DMS153 (cell line): ENCODE data around the gene RAB3GAP1.
A peak's percentile ranks its signal among the peaks of the same experiment; 100 is the strongest.

Experiments
- DNase-seq: peaks from one replicate; lab custom pipeline; 2025; lab: John Stamatoyannopoulos, UW

Gene RAB3GAP1

DNA sequence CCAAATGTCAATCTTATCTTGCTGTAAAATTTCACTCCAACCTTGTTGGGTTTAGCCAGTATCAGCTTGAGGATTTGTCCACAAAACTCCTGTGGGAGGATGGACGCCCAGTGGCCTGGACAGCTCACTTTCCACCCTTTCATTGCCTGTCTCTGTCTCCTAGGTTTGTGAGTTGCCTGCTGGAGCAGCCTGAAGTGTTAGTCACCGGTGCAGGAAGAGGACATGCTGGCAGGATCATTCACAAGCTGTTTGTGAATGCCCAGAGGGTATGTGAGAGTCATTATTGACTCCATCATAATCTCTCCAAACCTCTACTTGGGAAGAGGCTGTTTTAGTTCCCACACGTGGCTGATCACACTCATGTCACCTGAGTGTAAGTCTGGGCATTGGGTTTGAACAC, 112.3 kb downstream of the RAB3GAP1 start:
- DNase-seq: no peak

DNA sequence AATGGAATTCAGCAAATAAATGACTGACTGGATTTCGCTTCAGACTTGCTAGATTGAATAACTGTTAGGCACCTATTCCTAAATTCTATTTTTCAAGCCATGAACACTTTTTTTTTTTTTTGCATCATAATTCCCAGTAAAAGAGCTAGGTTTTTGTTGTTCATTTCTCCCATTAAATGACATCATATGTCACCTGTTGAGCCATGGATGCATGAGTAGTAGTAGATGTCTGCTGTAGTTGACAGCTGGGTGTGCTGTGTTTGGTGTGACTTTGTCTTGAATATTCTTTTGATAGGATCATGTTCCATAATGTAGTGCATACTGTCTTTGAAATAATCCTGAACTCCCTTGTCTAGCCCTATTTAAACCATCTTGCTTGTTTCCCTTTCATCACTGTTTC, 115.2 kb downstream of the RAB3GAP1 start:
- DNase-seq: no peak

DNA sequence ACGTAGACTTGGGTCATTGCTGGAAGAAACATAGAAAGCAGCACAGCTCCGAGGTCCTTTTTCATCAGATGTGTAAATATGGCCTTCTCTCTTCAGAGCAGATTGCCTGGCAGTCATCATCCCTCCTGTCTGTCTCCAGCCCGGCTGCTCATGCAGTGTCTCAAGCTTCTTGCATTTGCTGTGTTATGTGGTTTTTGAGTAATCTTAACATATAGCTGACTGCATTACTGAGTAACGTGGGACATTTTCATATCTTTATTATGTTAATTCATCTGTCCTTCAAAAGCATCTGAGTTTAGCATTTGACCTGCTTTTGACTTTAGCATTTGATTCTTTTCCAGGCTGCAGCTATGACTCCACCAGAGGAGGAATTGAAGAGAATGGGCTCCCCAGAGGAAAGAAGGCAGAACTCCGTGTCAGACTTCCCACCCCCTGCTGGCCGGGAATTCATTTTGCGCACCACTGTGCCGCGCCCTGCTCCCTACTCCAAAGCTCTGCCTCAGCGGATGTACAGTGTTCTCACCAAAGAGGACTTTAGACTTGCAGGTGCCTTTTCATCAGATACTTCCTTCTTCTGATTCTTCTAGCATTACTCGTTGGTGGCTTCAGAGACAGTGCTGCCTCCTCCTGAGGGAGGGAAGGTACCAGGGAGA, 116.2 kb downstream of the RAB3GAP1 start:
- DNase-seq: no peak

DNA sequence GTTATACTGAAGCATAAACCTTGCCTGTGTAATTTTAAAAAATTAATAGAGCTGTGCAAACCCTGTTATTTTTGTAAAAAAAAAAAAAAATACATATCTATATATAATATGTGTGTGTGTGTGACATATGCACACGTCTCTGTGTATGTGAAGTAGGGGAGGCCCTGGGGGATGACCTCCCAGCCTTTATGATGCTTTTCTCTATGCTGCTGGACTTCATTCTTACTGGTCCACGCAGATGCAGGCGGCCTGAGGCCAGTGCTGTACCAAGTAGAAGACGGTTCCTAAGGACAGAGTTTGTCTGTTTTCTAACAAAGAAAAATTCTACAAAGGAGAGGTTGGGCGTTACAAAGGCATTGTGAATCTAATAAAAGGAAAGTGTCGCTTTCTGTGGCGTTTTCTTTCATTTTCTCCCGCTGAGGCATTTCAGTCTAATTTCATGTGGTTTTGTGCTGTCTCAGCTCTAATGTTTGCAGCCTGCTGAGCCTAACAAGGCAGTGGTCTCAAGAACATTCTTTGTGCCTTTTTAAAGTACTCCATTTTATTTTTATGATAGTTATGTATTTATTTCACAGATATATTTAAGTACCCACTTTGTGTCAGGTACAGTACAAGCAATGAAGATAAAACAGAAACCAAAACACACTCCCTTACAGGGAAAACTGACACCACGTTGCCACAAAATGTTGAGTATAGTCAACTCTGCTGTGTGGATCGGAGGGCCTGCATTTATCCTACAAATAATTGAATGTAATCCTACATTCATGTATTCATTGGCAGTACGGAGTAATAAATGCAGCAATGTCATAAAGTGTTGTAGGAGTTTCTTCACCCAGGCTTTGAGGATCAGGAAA, 118.0 kb downstream of the RAB3GAP1 start:
- DNase-seq: no peak

DNA sequence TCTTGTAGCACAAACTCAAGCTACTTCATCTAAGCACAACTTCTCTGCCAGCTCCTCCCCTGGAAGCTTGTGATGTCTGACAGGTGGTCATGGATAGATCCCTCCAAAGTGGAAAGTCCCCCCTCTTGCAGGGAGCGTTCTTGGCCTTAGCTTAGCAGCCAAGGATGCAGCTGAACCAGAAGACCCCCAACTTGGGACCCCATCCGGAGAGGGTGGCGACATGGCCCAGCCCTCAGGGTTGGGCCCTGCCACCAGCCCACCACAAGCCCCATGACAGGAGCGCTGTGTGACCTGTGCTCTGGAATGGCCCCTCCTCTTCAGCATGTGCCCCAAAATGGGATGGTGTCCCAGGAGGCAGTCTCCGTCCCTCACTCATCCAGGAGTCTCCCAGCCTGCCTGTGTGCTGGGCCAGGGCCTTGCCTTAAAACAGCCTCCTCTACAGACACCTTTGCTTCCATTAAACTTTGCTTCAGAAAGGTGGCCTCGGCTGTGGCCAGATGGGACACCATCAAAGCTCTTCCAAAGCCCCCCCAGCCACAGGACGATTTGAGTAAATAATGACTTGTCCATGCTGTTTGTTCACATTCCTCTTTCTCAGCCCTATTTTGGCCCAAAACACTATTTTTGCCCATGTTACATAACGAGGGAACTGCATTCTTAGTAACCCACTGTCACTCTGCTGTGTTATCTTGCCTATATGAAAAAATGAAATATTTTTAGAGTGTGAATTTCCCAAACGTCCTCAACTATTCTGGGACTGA, 122.1 kb downstream of the RAB3GAP1 start:
- no peak for DNase-seq

DNA sequence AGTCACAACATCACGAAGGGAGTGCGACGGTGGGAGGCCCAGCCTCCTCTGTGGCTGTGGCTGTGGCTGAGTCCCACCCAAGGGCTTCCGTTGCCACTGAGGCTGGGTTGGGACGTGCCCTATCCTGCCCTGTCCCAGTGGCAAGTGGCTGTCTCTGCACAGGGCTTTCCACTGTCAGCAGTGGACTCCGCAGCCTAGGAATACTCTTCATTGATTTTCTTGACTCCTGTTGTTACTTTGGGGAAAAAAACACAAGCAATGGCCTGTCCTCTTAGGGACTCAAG, 122.7 kb downstream of the RAB3GAP1 start:
- DNase-seq: no peak

DNA sequence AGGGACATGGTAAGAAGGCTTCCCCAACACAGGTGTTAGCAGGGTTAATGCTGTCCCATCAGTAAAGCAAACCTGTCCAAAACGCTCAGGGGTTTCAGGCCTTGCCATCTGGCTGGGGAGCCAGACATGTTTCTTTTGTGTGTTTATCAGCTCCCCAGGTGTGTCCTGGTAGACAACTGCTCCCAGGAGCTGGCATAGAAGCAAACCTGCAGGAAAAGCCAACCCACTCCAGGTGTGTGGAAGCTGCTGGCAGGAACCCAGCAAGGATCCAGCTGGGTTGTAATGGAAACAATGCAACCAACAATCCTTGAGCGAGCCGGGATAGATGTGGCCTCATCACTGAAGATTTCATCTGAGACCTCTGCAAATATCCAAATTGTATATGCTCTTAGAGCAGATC, 123.1 kb downstream of the RAB3GAP1 start:
- peak; percentile 37 for DNase-seq

DNA sequence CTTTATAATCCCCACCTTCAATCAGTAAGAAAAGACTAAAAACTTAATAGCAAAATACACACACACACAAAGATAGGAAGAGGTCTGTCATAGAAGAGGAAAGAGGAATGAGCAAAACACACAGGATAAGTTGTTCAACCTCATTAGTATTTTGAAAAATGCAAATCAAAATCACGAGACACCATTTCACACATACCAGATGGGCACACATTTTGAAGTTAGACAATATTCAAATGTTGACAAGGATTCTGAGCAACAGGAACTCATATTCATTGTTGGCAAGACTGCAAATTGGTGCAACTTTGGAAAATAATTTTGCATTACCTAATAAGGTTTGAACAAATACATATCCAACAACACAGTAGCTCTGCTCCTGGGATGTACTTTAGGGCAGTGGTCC, 127.6 kb downstream of the RAB3GAP1 start:
- no peak for DNase-seq

DNA sequence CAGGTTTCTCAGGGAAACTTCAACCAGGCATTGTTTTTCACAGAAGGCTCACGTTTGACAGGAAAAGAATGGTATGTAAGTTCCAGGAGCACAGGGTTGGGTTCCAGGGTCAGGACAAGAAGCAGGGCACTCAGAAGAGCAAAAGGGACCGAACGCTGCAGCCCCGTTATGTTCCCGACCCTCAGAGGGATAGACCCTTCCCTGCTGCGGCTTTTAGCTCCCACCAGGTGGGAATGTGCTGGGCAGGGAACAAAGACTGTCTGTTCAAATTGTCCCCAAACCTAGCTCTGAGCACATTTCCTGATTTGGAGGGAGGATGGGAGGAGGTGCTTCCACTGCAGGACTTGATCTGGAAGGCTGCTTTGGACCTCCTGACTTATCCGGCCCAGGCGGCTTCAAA, 130.1 kb downstream of the RAB3GAP1 start:
- no peak for DNase-seq

DNA sequence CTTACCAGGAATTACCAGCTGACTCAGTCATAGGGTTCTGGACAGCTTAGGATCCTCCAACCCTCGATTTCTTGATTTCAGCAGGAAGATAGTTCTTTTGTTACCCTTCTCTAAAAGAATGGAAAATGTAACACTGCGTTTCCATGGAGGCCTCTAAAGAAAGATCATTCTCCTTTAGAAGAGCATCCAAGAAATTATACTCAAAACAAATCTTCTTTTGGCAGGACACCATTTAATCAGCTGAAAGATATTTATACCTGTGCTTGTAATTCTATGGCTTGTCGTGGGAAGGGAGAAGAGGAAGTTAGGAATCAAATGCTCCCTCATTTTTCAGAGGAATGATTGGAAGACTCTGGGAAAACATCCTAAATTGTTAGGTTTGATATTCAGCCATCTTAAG, 130.5 kb downstream of the RAB3GAP1 start:
- DNase-seq: no peak

DNA sequence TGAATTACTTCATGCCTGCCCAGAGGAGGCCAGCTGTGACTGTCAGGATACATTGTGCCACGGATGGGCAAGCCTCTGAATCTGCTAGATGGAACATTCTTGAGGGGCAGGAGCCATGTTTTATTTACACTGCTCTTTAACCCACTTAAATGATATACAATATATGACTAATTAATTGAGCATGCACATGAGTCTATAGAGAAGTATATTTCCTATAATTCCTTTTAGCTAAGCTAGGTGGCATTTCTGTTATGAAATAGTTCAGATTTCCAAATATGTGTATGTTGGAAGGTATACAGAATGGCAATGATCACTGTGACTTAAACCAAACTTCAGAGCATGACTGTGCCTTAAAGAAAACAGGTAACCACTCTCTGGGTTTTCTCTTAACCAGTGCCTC, 131.7 kb downstream of the RAB3GAP1 start:
- DNase-seq: no peak

DNA sequence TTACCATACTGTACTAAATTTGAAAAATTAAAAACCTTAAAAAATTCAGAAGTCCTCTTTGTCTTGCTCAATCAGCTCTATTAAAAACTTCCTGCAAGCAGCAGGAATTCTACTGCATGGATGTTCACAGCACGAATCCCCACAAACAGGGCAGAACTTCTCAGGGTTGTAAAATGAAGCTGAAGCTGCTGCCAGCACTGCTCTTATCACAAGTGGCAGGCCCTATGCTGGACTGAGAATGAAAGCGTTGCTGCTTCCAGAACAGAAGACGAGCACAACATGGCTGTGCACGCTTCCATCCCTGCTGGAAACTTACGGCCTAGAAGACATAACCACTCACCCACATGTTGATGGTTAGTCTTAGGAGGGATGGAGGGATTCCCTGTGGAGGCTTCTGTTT, 134.0 kb downstream of the RAB3GAP1 start:
- DNase-seq: no peak

DNA sequence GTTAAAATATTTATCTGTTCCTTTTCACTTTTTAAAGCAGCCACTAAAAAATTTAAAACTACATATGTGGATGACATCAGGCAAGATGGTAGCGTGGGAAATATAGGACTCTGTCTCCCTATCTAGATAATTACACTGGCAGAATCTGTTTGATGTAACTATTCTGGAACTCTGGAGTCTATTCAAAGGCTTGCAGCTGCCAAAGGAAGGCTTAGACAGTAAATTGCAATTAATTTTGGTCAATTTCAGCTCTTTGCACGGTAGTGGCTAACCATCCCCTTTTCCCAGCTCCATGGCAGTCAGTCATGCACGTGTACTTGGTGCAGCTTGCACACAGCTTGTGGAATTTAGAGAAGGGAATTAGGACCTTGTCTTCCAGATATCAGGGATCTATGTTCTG, 135.2 kb downstream of the RAB3GAP1 start:
- DNase-seq: no peak

DNA sequence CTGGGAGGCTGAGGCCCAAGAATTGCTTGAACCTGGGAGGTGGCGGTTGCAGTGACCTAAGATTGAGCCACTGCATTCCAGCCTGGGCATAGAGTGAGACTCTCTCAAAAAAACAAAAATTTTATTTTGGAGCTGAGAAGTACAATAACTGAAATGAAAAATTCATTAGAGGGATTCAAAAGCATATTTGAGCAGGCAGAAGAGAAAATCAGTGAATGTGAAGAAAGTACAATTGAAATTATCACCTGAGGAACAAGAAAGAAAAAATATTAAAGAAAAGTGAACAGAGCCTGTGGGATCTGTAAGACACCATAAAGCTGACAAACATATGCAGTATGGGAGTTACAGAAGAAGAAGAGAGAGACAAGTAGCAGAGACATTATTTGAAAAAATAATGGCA, 137.1 kb downstream of the RAB3GAP1 start:
- DNase-seq: no peak

DNA sequence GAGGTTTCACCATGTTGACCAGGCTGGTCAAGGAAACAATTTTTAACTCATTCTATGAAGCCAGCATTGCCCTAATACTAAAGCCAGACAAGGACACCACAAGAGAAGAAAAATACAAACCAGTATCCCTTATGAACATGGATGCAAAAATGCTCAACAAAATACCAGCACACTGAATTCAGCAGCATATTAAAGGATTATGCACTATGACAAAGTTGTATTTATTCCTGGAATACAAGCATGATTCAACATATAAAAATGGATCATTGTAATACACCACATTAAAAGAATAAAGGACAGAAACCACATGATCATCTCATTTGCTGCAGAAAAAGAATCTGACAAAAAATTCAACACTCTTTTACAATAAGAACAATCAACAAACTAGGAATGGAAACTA, 138.7 kb downstream of the RAB3GAP1 start:
- no peak for DNase-seq

DNA sequence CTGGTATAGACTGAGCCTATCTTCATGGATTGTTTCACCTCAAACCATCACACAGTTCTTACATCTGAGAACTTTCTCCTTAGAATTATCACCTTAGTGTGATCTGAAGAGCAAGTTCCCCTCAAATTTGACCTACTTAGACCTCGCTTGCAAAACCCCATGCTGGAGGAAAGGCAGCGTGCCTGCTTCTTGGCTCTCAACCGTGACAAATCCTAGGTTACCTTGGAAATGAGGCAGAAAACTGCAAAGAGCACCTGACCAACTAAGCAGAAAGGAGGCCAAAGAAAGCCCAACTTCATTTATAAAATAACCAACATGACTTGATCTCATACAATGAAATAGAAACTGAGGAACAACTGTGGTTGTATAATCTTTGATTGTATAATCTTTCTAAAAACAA, 146.4 kb downstream of the RAB3GAP1 start:
- no peak for DNase-seq

DNA sequence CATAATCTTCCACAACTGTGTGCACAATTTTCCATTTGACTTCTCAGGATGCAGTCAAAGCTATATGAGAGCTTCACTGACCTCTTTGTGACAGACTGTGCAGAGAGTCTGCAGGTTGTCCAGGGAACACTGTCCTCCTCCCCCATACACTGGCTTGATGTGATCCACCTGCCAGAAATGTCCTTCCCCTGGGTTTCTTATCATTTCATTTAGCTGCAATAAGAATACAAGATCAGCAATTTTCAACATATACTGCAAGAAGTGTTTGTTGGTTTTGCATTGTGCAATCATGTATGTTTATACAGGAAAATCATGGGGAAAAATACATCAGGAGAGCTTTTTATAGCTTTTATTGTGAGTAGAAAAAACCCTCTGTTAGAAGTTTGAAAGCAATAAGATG, 150.7 kb downstream of the RAB3GAP1 start:
- DNase-seq: no peak

DNA sequence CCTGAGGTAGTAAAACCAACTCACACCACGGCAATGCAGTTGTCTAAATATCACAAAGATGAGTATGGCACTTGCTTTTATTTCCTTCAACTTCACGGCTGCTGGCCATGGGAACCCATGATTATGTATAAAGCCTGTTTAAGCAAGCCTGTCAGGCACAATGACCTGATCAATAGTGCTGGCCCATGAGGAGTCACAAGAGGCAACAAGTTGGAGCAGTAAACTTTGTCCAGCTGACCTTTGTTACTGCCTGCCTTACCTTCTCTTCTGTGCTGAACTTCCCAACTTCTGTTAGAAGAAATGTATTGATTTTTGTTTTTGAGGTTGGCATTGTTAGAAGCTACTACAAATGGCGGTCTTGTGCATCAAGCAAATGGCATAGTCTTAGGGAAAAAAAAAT, 151.9 kb downstream of the RAB3GAP1 start:
- DNase-seq: no peak

DNA sequence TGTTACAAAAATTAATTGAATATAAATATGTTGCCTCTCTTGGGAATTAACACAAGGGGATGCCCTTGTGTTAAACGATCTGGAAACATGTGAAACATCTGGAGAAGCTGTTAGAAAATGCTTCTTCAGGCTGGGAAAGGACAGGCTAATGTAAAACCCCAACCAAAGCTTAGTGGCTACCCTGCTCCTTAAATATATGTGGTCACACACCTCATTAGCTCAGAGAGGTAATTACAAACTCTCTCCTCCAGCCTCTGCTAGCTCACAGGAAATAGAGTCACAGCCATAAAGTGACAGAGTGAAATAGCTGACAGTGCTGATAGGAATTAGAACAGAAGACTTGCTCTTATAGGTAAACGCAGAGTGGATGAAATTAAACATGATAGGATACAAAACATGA, 155.9 kb downstream of the RAB3GAP1 start:
- no peak for DNase-seq

DNA sequence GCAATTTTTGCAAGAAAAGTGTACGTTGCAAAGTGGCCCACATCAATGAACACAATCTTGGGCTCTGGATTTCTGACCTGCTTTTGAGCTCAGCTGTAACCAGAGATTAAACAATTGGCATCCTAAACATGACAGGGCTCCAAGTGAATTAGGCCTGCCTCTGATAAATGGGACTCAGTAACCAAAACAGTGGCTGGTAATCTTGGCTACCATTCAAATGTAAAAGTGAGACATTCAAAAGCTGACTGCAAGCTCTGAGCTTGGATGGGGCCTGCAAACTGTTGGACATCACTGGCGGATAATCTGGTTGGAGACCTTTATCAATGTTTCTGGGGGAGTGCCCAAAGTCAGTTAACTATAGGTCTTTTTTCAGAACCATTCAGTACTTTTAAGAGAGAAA, 160.7 kb downstream of the RAB3GAP1 start:
- DNase-seq: no peak

DNA sequence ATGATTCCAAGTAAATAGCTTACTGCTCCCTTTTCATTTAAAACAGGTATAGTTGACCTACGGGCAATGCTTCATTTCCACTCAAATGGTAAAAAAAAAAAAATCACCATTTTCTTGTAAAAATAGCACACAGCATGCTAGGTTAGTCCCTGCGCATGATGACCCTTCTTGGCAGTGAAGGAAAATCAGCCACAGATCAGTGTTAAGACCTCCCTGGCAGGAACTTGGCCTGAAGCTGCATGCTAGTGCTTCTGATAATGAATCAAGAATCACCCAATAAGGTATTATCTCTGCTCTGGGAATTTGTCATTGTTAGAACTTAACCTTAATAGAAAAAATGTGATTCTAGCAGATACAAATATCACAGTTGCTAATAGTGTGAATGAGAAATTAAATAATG, 166.3 kb downstream of the RAB3GAP1 start:
- no peak for DNase-seq

DNA sequence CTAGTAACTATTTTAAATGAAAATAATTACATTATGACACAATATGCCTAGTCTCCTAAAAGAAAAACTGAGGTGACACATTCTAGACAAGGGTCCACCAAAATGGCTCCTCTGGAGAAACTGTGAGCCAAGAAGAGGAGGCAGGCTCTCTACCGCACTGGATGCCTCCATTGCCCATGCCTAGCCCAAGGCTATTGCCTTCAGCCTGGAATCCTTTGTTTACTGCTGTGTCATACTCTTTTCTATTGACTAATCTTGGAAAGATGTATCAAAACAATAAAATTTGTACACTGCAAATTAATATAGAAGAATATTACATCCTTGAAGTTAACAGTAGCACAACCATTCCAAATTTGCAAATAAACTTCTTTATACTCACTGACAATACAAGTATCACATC, 167.1 kb downstream of the RAB3GAP1 start:
- DNase-seq: no peak
